KG1 (cell line): ENCODE measurements around the gene PRKCQ.

Experiments used
- DNase-seq: peaks from one replicate; lab custom pipeline; 2025; lab: John Stamatoyannopoulos, UW

Gene PRKCQ

GRCh38 chr10:6522230-6522629 lies 57.8 kb downstream of the PRKCQ start:
- DNase-seq, result no peak

GRCh38 chr10:6520138-6520537 lies 59.9 kb downstream of the PRKCQ start:
- DNase-seq, result no peak

GRCh38 chr10:6518791-6519429 lies 61.2 kb downstream of the PRKCQ start:
- DNase-seq, result no peak

- no peak for DNase-seq
Measured at GRCh38 chr10:6516929-6517284, 63.2 kb downstream of the PRKCQ start.

- no peak for DNase-seq
Measured at GRCh38 chr10:6516281-6516928, 63.7 kb downstream of the PRKCQ start.

GRCh38 chr10:6514844-6515780 lies 65.0 kb downstream of the PRKCQ start:
- DNase-seq, result no peak

GRCh38 chr10:6514180-6514579 lies 65.9 kb downstream of the PRKCQ start:
- no peak for DNase-seq

- DNase-seq, result no peak
Measured at GRCh38 chr10:6513476-6513875, 66.6 kb downstream of the PRKCQ start.

GRCh38 chr10:6512182-6512581 lies 67.9 kb downstream of the PRKCQ start:
- DNase-seq, result no peak

- DNase-seq, result no peak
Measured at GRCh38 chr10:6511347-6511746, 68.7 kb downstream of the PRKCQ start.

- DNase-seq, result no peak
Measured at GRCh38 chr10:6507311-6507710, 72.8 kb downstream of the PRKCQ start.

GRCh38 chr10:6505300-6505699 lies 74.8 kb downstream of the PRKCQ start:
- DNase-seq, result no peak

- DNase-seq, result no peak
Measured at GRCh38 chr10:6504296-6504695, 75.8 kb downstream of the PRKCQ start.

- DNase-seq, result no peak
Measured at GRCh38 chr10:6503171-6503570, 76.9 kb downstream of the PRKCQ start.

GRCh38 chr10:6501931-6502330 lies 78.1 kb downstream of the PRKCQ start:
- no peak for DNase-seq

- DNase-seq, result no peak
Measured at GRCh38 chr10:6499974-6500373, 80.1 kb downstream of the PRKCQ start.

GRCh38 chr10:6498771-6499170 lies 81.3 kb downstream of the PRKCQ start:
- DNase-seq, result no peak

GRCh38 chr10:6497620-6498019 lies 82.5 kb downstream of the PRKCQ start:
- DNase-seq, result no peak

GRCh38 chr10:6494936-6495592 lies 85.0 kb downstream of the PRKCQ start:
- no peak for DNase-seq

GRCh38 chr10:6494442-6494819 lies 85.6 kb downstream of the PRKCQ start:
- DNase-seq, result no peak

- no peak for DNase-seq
Measured at GRCh38 chr10:6493521-6494441, 86.3 kb downstream of the PRKCQ start.
